Mesenchymal stem cell (in vitro differentiated cells and primary cell): ENCODE data around the gene RAB24.

ENCODE experiments used
- DNase-seq: peaks from one replicate; pipeline ENCODE4 v3.0.0-alpha.2; 2013
- H2AFZ ChIP-seq: one replicate; pipeline ENCODE4 v1.6.1; 2013; ENCODE audit warnings: low read depth, mild to moderate bottlenecking, control low read depth, inconsistent platforms, low read length, moderate library complexity
- H2AK5ac ChIP-seq: 2 replicates; pipeline ENCODE4 v1.6.1; 2013; ENCODE audit warnings: low read length, moderate library complexity, mild to moderate bottlenecking, inconsistent platforms; ENCODE audit not compliant: severe bottlenecking
- H2BK120ac ChIP-seq: one replicate; pipeline ENCODE4 v1.6.1; 2013; ENCODE audit warnings: low read depth, mild to moderate bottlenecking, inconsistent platforms, low read length, moderate library complexity
- H2BK12ac ChIP-seq, 2 experiments: one replicate each; pipeline ENCODE4 v1.6.1; 2013; ENCODE audit warnings: inconsistent platforms in 2 of 2, low read length in 2 of 2, mild to moderate bottlenecking in 2 of 2, moderate library complexity in 2 of 2, control low read depth in 1 of 2
- H2BK15ac ChIP-seq: one replicate; pipeline ENCODE4 v1.6.1; 2013; ENCODE audit warnings: mild to moderate bottlenecking, low read depth, inconsistent platforms; ENCODE audit not compliant: poor library complexity, severe bottlenecking
- H2BK5ac ChIP-seq: 2 replicates; pipeline ENCODE4 v1.6.1; 2013; ENCODE audit warnings: low read depth, mild to moderate bottlenecking, low read length, control low read depth, inconsistent platforms; ENCODE audit not compliant: poor library complexity, severe bottlenecking
- H3K14ac ChIP-seq, 2 experiments: one replicate each; pipeline ENCODE4 v1.6.1; 2013; ENCODE audit warnings: inconsistent platforms in 2 of 2, low read length in 2 of 2, control low read depth in 1 of 2, mild to moderate bottlenecking in 1 of 2, moderate library complexity in 1 of 2
- H3K18ac ChIP-seq, 2 experiments: one replicate each; pipeline ENCODE4 v1.6.1; 2013; ENCODE audit warnings: inconsistent platforms in 2 of 2, low read length in 2 of 2, control low read depth in 1 of 2, low read depth in 1 of 2, mild to moderate bottlenecking in 1 of 2
- H3K23ac ChIP-seq, 2 experiments: one replicate each; pipeline ENCODE4 v1.6.1; 2013; ENCODE audit warnings: inconsistent platforms in 2 of 2, low read length in 2 of 2, mild to moderate bottlenecking in 2 of 2, moderate library complexity in 2 of 2, control low read depth in 1 of 2
- H3K27ac ChIP-seq: 2 replicates; pipeline ENCODE4 v1.5.1; 2013; ENCODE audit warnings: mild to moderate bottlenecking, moderate library complexity, low read length, control low read depth, inconsistent platforms; ENCODE audit not compliant: poor library complexity, severe bottlenecking
- H3K27me3 ChIP-seq, 2 experiments: 2 replicates each; pipeline versions ENCODE4 v1.6.1 to v1.7.0; 2013; ENCODE audit warnings: low read length in 2 of 2, mild to moderate bottlenecking in 2 of 2, moderate library complexity in 2 of 2, control low read depth in 1 of 2, inconsistent platforms in 1 of 2; ENCODE audit not compliant: control insufficient read depth in 1 of 2, insufficient read depth in 1 of 2
- H3K36me3 ChIP-seq, 2 experiments: 2 replicates each; pipeline versions ENCODE4 v1.6.1 to v1.7.0; 2013; ENCODE audit warnings: low read length in 2 of 2, control low read depth in 1 of 2, inconsistent platforms in 1 of 2, low read depth in 1 of 2, mild to moderate bottlenecking in 1 of 2; ENCODE audit not compliant: insufficient read depth in 2 of 2, control insufficient read depth in 1 of 2
- H3K4ac ChIP-seq, 2 experiments: one replicate each; pipeline ENCODE4 v1.6.1; 2013; ENCODE audit warnings: inconsistent platforms in 2 of 2, low read length in 2 of 2, mild to moderate bottlenecking in 2 of 2, moderate library complexity in 2 of 2, control low read depth in 1 of 2, low read depth in 1 of 2
- H3K4me1 ChIP-seq: 2 replicates; pipeline ENCODE4 v1.6.1; 2013; ENCODE audit warnings: low read depth, low read length, control low read depth; ENCODE audit not compliant: control insufficient read depth, insufficient read depth
- H3K4me2 ChIP-seq: 2 replicates; pipeline ENCODE4 v1.6.1; 2013; ENCODE audit warnings: low read length, mild to moderate bottlenecking, inconsistent platforms; ENCODE audit not compliant: poor library complexity, severe bottlenecking
- H3K4me3 ChIP-seq, 2 experiments: 2 replicates each; pipeline versions ENCODE4 v1.5.1 to v1.7.0; 2013; ENCODE audit warnings: low read length in 2 of 2, mild to moderate bottlenecking in 2 of 2, control low read depth in 1 of 2, low read depth in 1 of 2; ENCODE audit not compliant: insufficient read depth in 1 of 2
- H3K79me1 ChIP-seq: replicated peaks from 2 replicates; pipeline ENCODE4 v1.6.1; 2013; ENCODE audit warnings: mild to moderate bottlenecking, control low read depth, low read length, inconsistent platforms; ENCODE audit not compliant: poor library complexity, severe bottlenecking
- H3K9ac ChIP-seq: 2 replicates; pipeline ENCODE4 v1.7.0; 2013; ENCODE audit warnings: mild to moderate bottlenecking, low read length, moderate library complexity
- H3K9me3 ChIP-seq: 2 replicates; pipeline ENCODE4 v1.7.0; 2013; ENCODE audit warnings: mild to moderate bottlenecking, low read length; ENCODE audit not compliant: control insufficient read depth
- H4K8ac ChIP-seq: one replicate; pipeline ENCODE4 v1.6.1; 2013; ENCODE audit warnings: inconsistent platforms, mild to moderate bottlenecking, low read length, moderate library complexity
- H4K91ac ChIP-seq: one replicate; pipeline ENCODE4 v1.6.1; 2013; ENCODE audit warnings: mild to moderate bottlenecking, low read length, inconsistent platforms
- WGBS: methylation state at CpG from one replicate; pipeline ENCODE4 v1.1.7; 2013; ENCODE audit warnings: mixed read lengths; 5-methylcytosine and 5-hydroxymethylcytosine counted together

RAB24 gene

GRCh38 chr5:177311723-177312648, 8.5 kb upstream of the RAB24 start, which contains the start of gene MXD3:
TSS of gene MXD3 (minus strand) at chr5:177311898. CDS start at chr5:177311830, 68 bp downstream.
- Histone ChIP-seq H2AK5ac (no peak within 1 kb of the TSS), H3K36me3 (peaks cover 6 to 25% of the 10 kb centered on the region in 2 experiments), H2BK5ac (no peak within 1 kb of the TSS), H3K4me3 (peak within 1 kb of the TSS; percentile 61 to 83), H2BK120ac (no peak within 1 kb of the TSS), H4K91ac (peak within 1 kb of the TSS; percentile 34), H3K4me2 (peak within 1 kb of the TSS; percentile 88), H2BK15ac (peak within 1 kb of the TSS; percentile 31), H4K8ac (peak within 1 kb of the TSS; percentile 35), H3K9me3 (no peaks in the 10 kb centered on the region), H3K27me3 (no peaks in the 10 kb centered on the region), H2AFZ (no peak within 1 kb of the TSS), H3K9ac (peak within 1 kb of the TSS; percentile 65), H3K14ac (no peak within 1 kb of the TSS), H3K4ac (no peak within 1 kb of the TSS), H3K27ac (peak within 1 kb of the TSS; percentile 51), H2BK12ac (no peak within 1 kb of the TSS), H3K23ac (no peak within 1 kb of the TSS), H3K18ac (peak within 1 kb of the TSS in 1 of 2 experiments; percentile 46), H3K4me1 (peaks cover 30% of the 10 kb centered on the region), H3K79me1 (peaks cover 40% of the 10 kb centered on the region)
- under 1% methylated on average over 70 of the region's 78 CpGs for WGBS
- peak; percentile 94 for DNase-seq

DNA sequence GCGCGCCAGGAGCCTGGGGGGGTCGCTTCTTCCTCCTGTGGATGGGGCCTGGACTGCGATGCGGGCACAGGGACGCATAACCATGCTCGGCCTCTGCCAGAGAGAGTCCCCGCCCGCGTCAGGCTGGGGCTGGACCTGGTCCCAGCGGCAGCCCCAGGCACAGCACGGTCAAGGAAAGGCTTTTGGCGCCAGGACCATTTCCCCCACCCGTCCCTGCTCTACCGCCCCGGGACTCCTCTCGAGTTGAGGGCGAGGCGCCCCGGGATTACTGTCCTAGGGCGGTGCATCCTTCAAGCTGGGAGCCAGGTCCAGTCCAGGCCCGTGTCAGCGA, 7.8 kb upstream of the RAB24 start:
- no peak overlapping the region for H2BK120ac ChIP-seq
- H2BK15ac ChIP-seq = no peak overlapping the region
- no peak overlapping the region for H3K4ac ChIP-seq
- peaks cover 30% of the 10 kb centered on the region for H3K4me1 ChIP-seq
- H3K4me3 ChIP-seq = peak overlapping the region; percentile 61 to 83
- no peak overlapping the region for H4K91ac ChIP-seq
- H3K36me3 ChIP-seq = peaks cover 12 to 29% of the 10 kb centered on the region in 2 experiments
- H2BK5ac ChIP-seq = no peak overlapping the region
- no peak overlapping the region for H3K14ac ChIP-seq
- H3K27me3 ChIP-seq = no peaks in the 10 kb centered on the region
- H3K9me3 ChIP-seq = no peaks in the 10 kb centered on the region
- no peak overlapping the region for H2AK5ac ChIP-seq
- H3K4me2 ChIP-seq = peak overlapping the region; percentile 88
- no peak overlapping the region for H3K23ac ChIP-seq
- peaks cover 41% of the 10 kb centered on the region for H3K79me1 ChIP-seq
- H2BK12ac ChIP-seq = no peak overlapping the region
- WGBS = under 1% methylated on average over 22 of the region's 23 CpGs
- H3K18ac ChIP-seq = peak overlapping the region in 1 of 2 experiments; percentile 14
- peak; percentile 41 for DNase-seq
- no peak overlapping the region for H2AFZ ChIP-seq
- H3K27ac ChIP-seq = no peak overlapping the region
- peak overlapping the region; percentile 65 for H3K9ac ChIP-seq
- no peak overlapping the region for H4K8ac ChIP-seq

- peaks cover 30% of the 10 kb centered on the region for H3K4me1 ChIP-seq
- H3K14ac ChIP-seq = no peak overlapping the region
- no peak overlapping the region for H2BK120ac ChIP-seq
- no peak overlapping the region for H3K18ac ChIP-seq
- peaks cover 16 to 34% of the 10 kb centered on the region in 2 experiments for H3K36me3 ChIP-seq
- peak overlapping the region; percentile 19 to 61 for H3K4me3 ChIP-seq
- no peak overlapping the region for H2BK15ac ChIP-seq
- peak overlapping the region; percentile 88 for H3K4me2 ChIP-seq
- H2AFZ ChIP-seq = no peak overlapping the region
- WGBS = 16% methylated on average over 13 of the region's 20 CpGs
- H4K91ac ChIP-seq = no peak overlapping the region
- DNase-seq = peak; percentile 43
- no peak overlapping the region for H3K23ac ChIP-seq
- no peak overlapping the region for H2AK5ac ChIP-seq
- H3K9me3 ChIP-seq = no peaks in the 10 kb centered on the region
- no peak overlapping the region for H4K8ac ChIP-seq
- no peak overlapping the region for H2BK5ac ChIP-seq
- H3K27ac ChIP-seq = no peak overlapping the region
- no peak overlapping the region for H3K4ac ChIP-seq
- H2BK12ac ChIP-seq = no peak overlapping the region
- no peaks in the 10 kb centered on the region for H3K27me3 ChIP-seq
- H3K9ac ChIP-seq = peak overlapping the region; percentile 13
- peaks cover 41% of the 10 kb centered on the region for H3K79me1 ChIP-seq
These were observed 7.4 kb upstream of the RAB24 start for GRCh38 chr5:177310757-177311391.

DNA sequence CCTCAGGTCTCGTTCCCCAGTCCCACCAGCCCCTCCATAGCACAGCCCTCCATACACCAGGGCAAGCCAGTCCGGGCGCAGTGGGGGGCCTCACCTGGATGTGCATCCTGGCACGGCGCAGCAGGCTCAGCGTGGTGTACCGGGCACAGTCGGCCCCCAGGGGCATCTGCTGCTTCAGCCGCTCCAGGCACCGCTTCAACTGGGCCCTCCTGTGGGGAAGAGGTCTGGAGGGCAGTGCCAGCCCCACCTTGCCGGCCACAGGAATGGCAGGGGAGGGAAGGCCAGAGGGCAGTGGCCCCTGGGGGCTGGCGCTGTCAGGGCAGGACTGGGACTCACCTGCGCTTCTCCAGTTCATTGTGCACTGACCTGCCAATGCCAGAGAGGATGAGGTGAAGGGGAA, 6.8 kb upstream of the RAB24 start:
- no peak overlapping the region for H2BK120ac ChIP-seq
- H3K4me1 ChIP-seq = peaks cover 30% of the 10 kb centered on the region
- H3K9me3 ChIP-seq = no peaks in the 10 kb centered on the region
- peaks cover 22 to 36% of the 10 kb centered on the region in 2 experiments for H3K36me3 ChIP-seq
- no peak overlapping the region for H2BK15ac ChIP-seq
- H2AK5ac ChIP-seq = no peak overlapping the region
- peaks cover 41% of the 10 kb centered on the region for H3K79me1 ChIP-seq
- no peak overlapping the region for H3K4me2 ChIP-seq
- H3K23ac ChIP-seq = no peak overlapping the region
- H3K27ac ChIP-seq = no peak overlapping the region
- H3K4me3 ChIP-seq = no peak overlapping the region
- no peak for DNase-seq
- no peak overlapping the region for H3K14ac ChIP-seq
- H4K8ac ChIP-seq = peak overlapping the region; percentile 3
- no peak overlapping the region for H2BK12ac ChIP-seq
- peak overlapping the region; percentile 13 for H3K9ac ChIP-seq
- no peak overlapping the region for H3K18ac ChIP-seq
- no peak overlapping the region for H4K91ac ChIP-seq
- 94% methylated on average over 13 of the region's 13 CpGs for WGBS
- H2BK5ac ChIP-seq = no peak overlapping the region
- H3K27me3 ChIP-seq = no peaks in the 10 kb centered on the region
- no peak overlapping the region for H2AFZ ChIP-seq
- H3K4ac ChIP-seq = no peak overlapping the region
